Mesenchymal stem cell (in vitro differentiated cells and primary cell): Measurements from ENCODE around the gene SLIT3.

Experiments
- DNase-seq: peaks from one replicate; pipeline ENCODE4 v3.0.0-alpha.2; 2013
- H2AFZ ChIP-seq: one replicate; pipeline ENCODE4 v1.6.1; 2013; ENCODE audit warnings: low read depth, mild to moderate bottlenecking, control low read depth, inconsistent platforms, low read length, moderate library complexity
- H2AK5ac ChIP-seq: 2 replicates; pipeline ENCODE4 v1.6.1; 2013; ENCODE audit warnings: low read length, moderate library complexity, mild to moderate bottlenecking, inconsistent platforms; ENCODE audit not compliant: severe bottlenecking
- H2BK120ac ChIP-seq: one replicate; pipeline ENCODE4 v1.6.1; 2013; ENCODE audit warnings: low read depth, mild to moderate bottlenecking, inconsistent platforms, low read length, moderate library complexity
- H2BK12ac ChIP-seq, 2 experiments: one replicate each; pipeline ENCODE4 v1.6.1; 2013; ENCODE audit warnings: inconsistent platforms in 2 of 2, low read length in 2 of 2, mild to moderate bottlenecking in 2 of 2, moderate library complexity in 2 of 2, control low read depth in 1 of 2
- H2BK15ac ChIP-seq: one replicate; pipeline ENCODE4 v1.6.1; 2013; ENCODE audit warnings: mild to moderate bottlenecking, low read depth, inconsistent platforms; ENCODE audit not compliant: poor library complexity, severe bottlenecking
- H2BK5ac ChIP-seq: 2 replicates; pipeline ENCODE4 v1.6.1; 2013; ENCODE audit warnings: low read depth, mild to moderate bottlenecking, low read length, control low read depth, inconsistent platforms; ENCODE audit not compliant: poor library complexity, severe bottlenecking
- H3K14ac ChIP-seq, 2 experiments: one replicate each; pipeline ENCODE4 v1.6.1; 2013; ENCODE audit warnings: inconsistent platforms in 2 of 2, low read length in 2 of 2, control low read depth in 1 of 2, mild to moderate bottlenecking in 1 of 2, moderate library complexity in 1 of 2
- H3K18ac ChIP-seq, 2 experiments: one replicate each; pipeline ENCODE4 v1.6.1; 2013; ENCODE audit warnings: inconsistent platforms in 2 of 2, low read length in 2 of 2, control low read depth in 1 of 2, low read depth in 1 of 2, mild to moderate bottlenecking in 1 of 2
- H3K23ac ChIP-seq, 2 experiments: one replicate each; pipeline ENCODE4 v1.6.1; 2013; ENCODE audit warnings: inconsistent platforms in 2 of 2, low read length in 2 of 2, mild to moderate bottlenecking in 2 of 2, moderate library complexity in 2 of 2, control low read depth in 1 of 2
- H3K27ac ChIP-seq: 2 replicates; pipeline ENCODE4 v1.5.1; 2013; ENCODE audit warnings: mild to moderate bottlenecking, moderate library complexity, low read length, control low read depth, inconsistent platforms; ENCODE audit not compliant: poor library complexity, severe bottlenecking
- H3K27me3 ChIP-seq, 2 experiments: 2 replicates each; pipeline versions ENCODE4 v1.6.1 to v1.7.0; 2013; ENCODE audit warnings: low read length in 2 of 2, mild to moderate bottlenecking in 2 of 2, moderate library complexity in 2 of 2, control low read depth in 1 of 2, inconsistent platforms in 1 of 2; ENCODE audit not compliant: control insufficient read depth in 1 of 2, insufficient read depth in 1 of 2
- H3K36me3 ChIP-seq, 2 experiments: 2 replicates each; pipeline versions ENCODE4 v1.6.1 to v1.7.0; 2013; ENCODE audit warnings: low read length in 2 of 2, control low read depth in 1 of 2, inconsistent platforms in 1 of 2, low read depth in 1 of 2, mild to moderate bottlenecking in 1 of 2; ENCODE audit not compliant: insufficient read depth in 2 of 2, control insufficient read depth in 1 of 2
- H3K4ac ChIP-seq, 2 experiments: one replicate each; pipeline ENCODE4 v1.6.1; 2013; ENCODE audit warnings: inconsistent platforms in 2 of 2, low read length in 2 of 2, mild to moderate bottlenecking in 2 of 2, moderate library complexity in 2 of 2, control low read depth in 1 of 2, low read depth in 1 of 2
- H3K4me1 ChIP-seq: 2 replicates; pipeline ENCODE4 v1.6.1; 2013; ENCODE audit warnings: low read depth, low read length, control low read depth; ENCODE audit not compliant: control insufficient read depth, insufficient read depth
- H3K4me2 ChIP-seq: 2 replicates; pipeline ENCODE4 v1.6.1; 2013; ENCODE audit warnings: low read length, mild to moderate bottlenecking, inconsistent platforms; ENCODE audit not compliant: poor library complexity, severe bottlenecking
- H3K4me3 ChIP-seq, 2 experiments: 2 replicates each; pipeline versions ENCODE4 v1.5.1 to v1.7.0; 2013; ENCODE audit warnings: low read length in 2 of 2, mild to moderate bottlenecking in 2 of 2, control low read depth in 1 of 2, low read depth in 1 of 2; ENCODE audit not compliant: insufficient read depth in 1 of 2
- H3K79me1 ChIP-seq: replicated peaks from 2 replicates; pipeline ENCODE4 v1.6.1; 2013; ENCODE audit warnings: mild to moderate bottlenecking, control low read depth, low read length, inconsistent platforms; ENCODE audit not compliant: poor library complexity, severe bottlenecking
- H3K9ac ChIP-seq: 2 replicates; pipeline ENCODE4 v1.7.0; 2013; ENCODE audit warnings: mild to moderate bottlenecking, low read length, moderate library complexity
- H3K9me3 ChIP-seq: 2 replicates; pipeline ENCODE4 v1.7.0; 2013; ENCODE audit warnings: mild to moderate bottlenecking, low read length; ENCODE audit not compliant: control insufficient read depth
- H4K8ac ChIP-seq: one replicate; pipeline ENCODE4 v1.6.1; 2013; ENCODE audit warnings: inconsistent platforms, mild to moderate bottlenecking, low read length, moderate library complexity
- H4K91ac ChIP-seq: one replicate; pipeline ENCODE4 v1.6.1; 2013; ENCODE audit warnings: mild to moderate bottlenecking, low read length, inconsistent platforms
- WGBS: methylation state at CpG from one replicate; pipeline ENCODE4 v1.1.7; 2013; ENCODE audit warnings: mixed read lengths; 5-methylcytosine and 5-hydroxymethylcytosine counted together

SLIT3 gene

DNA sequence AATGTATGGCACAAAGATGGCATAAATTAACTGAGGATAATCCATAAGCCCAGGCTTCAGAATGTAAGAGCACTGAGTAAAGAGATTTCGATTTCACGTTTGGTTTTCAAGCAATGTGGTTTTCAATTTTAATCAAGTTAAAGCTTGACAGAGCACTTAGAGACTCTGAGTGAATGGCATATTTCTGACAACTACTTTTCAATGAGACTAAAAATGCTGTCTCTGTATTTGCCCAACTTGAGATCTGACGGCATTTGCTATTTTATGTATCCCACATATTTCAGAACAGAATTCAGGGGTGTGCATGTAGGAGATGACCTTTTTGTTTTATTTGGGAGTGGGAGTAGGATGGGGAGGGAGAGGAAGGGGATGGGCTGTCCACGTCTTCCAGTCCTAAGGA lies 441.5 kb downstream of the SLIT3 start:
- Histone ChIP-seq H2AK5ac (no peak overlapping the region), H2BK15ac (no peak overlapping the region), H3K9ac (no peak overlapping the region), H3K14ac (no peak overlapping the region), H4K8ac (no peak overlapping the region), H3K79me1 (no peaks in the 10 kb centered on the region), H3K18ac (no peak overlapping the region), H3K27ac (no peak overlapping the region), H3K27me3 (peaks cover 0 to 4% of the 10 kb centered on the region in 2 experiments), H2BK5ac (no peak overlapping the region), H3K9me3 (no peaks in the 10 kb centered on the region), H3K4me1 (no peaks in the 10 kb centered on the region), H3K23ac (no peak overlapping the region), H2AFZ (no peak overlapping the region), H3K4me2 (no peak overlapping the region), H2BK12ac (no peak overlapping the region), H4K91ac (no peak overlapping the region), H3K36me3 (peaks cover 0 to 13% of the 10 kb centered on the region in 2 experiments), H2BK120ac (no peak overlapping the region), H3K4ac (no peak overlapping the region), H3K4me3 (no peak overlapping the region)
- 94% methylated on average over 2 of the region's 4 CpGs for WGBS
- DNase-seq: no peak

GRCh38 chr5:168858994-168859393 lies 441.9 kb downstream of the SLIT3 start:
- no peak overlapping the region for H2BK12ac ChIP-seq
- no peak overlapping the region for H3K4ac ChIP-seq
- H3K27ac ChIP-seq: no peak overlapping the region
- H3K23ac ChIP-seq: no peak overlapping the region
- no peak overlapping the region for H3K18ac ChIP-seq
- H4K8ac ChIP-seq: no peak overlapping the region
- peaks cover 0 to 4% of the 10 kb centered on the region in 2 experiments for H3K27me3 ChIP-seq
- no peaks in the 10 kb centered on the region for H3K79me1 ChIP-seq
- H2BK15ac ChIP-seq: no peak overlapping the region
- H3K9me3 ChIP-seq: no peaks in the 10 kb centered on the region
- no peaks in the 10 kb centered on the region for H3K4me1 ChIP-seq
- no peak overlapping the region for H3K14ac ChIP-seq
- no peak overlapping the region for H3K4me2 ChIP-seq
- no peak for DNase-seq
- H3K36me3 ChIP-seq: peaks cover 0 to 18% of the 10 kb centered on the region in 2 experiments
- no peak overlapping the region for H4K91ac ChIP-seq
- no peak overlapping the region for H2BK120ac ChIP-seq
- 67% methylated on average over 2 of the region's 6 CpGs for WGBS
- no peak overlapping the region for H3K4me3 ChIP-seq
- H2AFZ ChIP-seq: no peak overlapping the region
- H3K9ac ChIP-seq: no peak overlapping the region
- no peak overlapping the region for H2AK5ac ChIP-seq
- no peak overlapping the region for H2BK5ac ChIP-seq

DNA sequence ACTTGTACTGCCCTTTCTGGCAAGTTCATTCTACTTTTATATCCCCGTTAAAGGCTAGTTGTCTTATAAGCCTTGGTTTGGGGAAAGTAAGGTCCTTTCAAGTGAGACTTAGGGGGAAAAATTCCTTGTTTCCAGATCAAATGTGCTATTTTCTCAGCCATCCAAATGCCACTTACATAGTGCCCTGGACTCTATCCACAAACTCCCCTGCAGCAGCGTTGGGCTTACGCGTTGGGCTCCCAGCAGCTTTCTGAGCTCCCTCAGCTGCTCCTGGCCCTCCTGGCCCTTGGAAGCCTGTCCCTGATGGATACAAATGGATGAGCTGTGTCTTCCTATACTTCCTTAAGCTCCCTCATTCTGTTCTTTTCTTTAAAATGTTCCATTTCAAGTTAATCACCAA lies 442.6 kb downstream of the SLIT3 start:
- Histone ChIP-seq H3K14ac (no peak overlapping the region), H3K27me3 (peaks cover 0 to 4% of the 10 kb centered on the region in 2 experiments), H3K27ac (no peak overlapping the region), H4K8ac (no peak overlapping the region), H2BK120ac (no peak overlapping the region), H3K9ac (no peak overlapping the region), H3K79me1 (no peaks in the 10 kb centered on the region), H2BK5ac (no peak overlapping the region), H2BK12ac (no peak overlapping the region), H3K23ac (no peak overlapping the region), H3K4me1 (no peaks in the 10 kb centered on the region), H3K4ac (no peak overlapping the region), H4K91ac (no peak overlapping the region), H3K4me2 (no peak overlapping the region), H3K9me3 (no peaks in the 10 kb centered on the region), H3K4me3 (no peak overlapping the region), H2AK5ac (no peak overlapping the region), H3K36me3 (peaks cover 0 to 24% of the 10 kb centered on the region in 2 experiments), H2AFZ (no peak overlapping the region), H2BK15ac (no peak overlapping the region), H3K18ac (no peak overlapping the region)
- DNase-seq: no peak
- WGBS: 79% methylated on average over 3 of the region's 4 CpGs

- Histone ChIP-seq H3K9me3 (no peaks in the 10 kb centered on the region), H3K23ac (no peak overlapping the region), H3K27me3 (peaks cover 0 to 4% of the 10 kb centered on the region in 2 experiments), H2BK15ac (no peak overlapping the region), H4K91ac (no peak overlapping the region), H3K4me2 (no peak overlapping the region), H2BK120ac (no peak overlapping the region), H2AK5ac (no peak overlapping the region), H3K4ac (no peak overlapping the region), H3K27ac (no peak overlapping the region), H3K18ac (no peak overlapping the region), H2AFZ (no peak overlapping the region), H4K8ac (no peak overlapping the region), H3K36me3 (peaks cover 0 to 26% of the 10 kb centered on the region in 2 experiments), H3K4me1 (no peaks in the 10 kb centered on the region), H2BK5ac (no peak overlapping the region), H3K9ac (no peak overlapping the region), H3K79me1 (no peaks in the 10 kb centered on the region), H3K4me3 (no peak overlapping the region), H3K14ac (no peak overlapping the region), H2BK12ac (no peak overlapping the region)
- no peak for DNase-seq
- 100% methylated on average over 3 of the region's 5 CpGs for WGBS
These were observed 447.0 kb downstream of the SLIT3 start for GRCh38 chr5:168853972-168854371.
